22Rv1 (cell line): ENCODE results near the gene IKBIP.

Experiments used
- CTCF ChIP-seq: fragments of 450-650 bp; IDR thresholded peaks from 2 replicates; pipeline ENCODE4 v1.5.1; 2017; ENCODE audit warnings: mild to moderate bottlenecking
- ZFX ChIP-seq: fragments of 450-650 bp; IDR thresholded peaks from 2 replicates; pipeline ENCODE4 v1.6.1; 2017; ENCODE audit warnings: antibody characterized with exemption, borderline replicate concordance

GRCh38 chr12:98580695-98581094, 63.9 kb downstream of the IKBIP start:
- TF ChIP-seq CTCF, result no peak
- no peak for TF ChIP-seq ZFX
